HG03439 (cell line): ENCODE measurements around the gene BRD4.

Source experiments
- ATAC-seq: cut with Tn5 transposase; IDR thresholded peaks from one replicate; pipeline ENCODE4 v1.9.1; 2021; ENCODE audit warnings: mild to moderate bottlenecking, moderate library complexity; ENCODE audit not compliant: unreplicated experiment

BRD4 gene

GRCh38 chr19:15316498-15316897 lies 15.8 kb downstream of the BRD4 start:
- no peak for ATAC-seq

DNA sequence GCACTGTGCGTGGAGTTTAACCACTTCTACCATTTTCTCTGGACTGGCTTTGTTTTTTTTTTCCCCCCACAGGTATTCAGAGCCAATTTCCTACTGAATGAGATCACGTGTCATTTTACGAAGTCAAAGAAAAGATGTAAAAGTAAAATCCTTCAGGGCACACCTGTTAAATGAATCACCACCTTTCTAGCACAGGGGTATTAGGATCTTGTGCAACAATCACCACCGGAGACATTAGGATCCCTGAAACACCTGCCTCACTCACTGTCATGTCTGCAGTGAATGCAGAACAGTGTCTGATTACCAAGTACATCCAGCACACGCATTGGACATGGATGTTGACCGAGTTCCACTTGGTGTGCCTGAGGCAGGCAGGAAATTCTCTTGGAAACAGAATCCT lies 17.2 kb downstream of the BRD4 start:
- ATAC-seq, result no peak

DNA sequence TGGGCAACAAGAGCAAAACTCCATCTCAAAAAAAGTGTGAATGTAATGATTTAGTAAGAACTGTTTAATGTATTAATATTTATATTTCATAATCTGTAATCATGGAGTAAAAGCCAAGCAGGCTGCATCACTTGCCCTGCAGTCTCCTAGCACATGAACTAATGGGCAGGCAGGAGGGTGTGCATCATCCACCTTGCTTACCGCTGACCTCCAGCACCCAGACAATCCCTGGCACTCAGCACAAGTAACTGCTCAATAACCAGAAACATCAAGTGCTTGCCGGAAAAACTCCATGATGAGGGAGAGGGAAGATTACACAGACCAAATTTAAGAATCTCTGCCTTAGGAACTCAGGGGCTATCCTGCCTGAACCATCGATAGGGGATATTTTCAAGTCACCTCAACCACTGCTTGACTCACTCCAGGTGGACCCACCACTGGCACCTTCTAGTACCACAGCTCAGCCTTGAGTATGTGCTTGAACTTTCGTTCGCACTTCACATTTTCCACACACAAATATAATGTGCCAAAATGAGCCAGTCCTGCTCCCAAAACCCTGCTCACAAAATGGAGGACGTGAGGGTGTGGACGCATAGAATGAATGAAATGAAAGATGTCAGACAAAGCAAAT lies 18.6 kb downstream of the BRD4 start:
- no peak for ATAC-seq

DNA sequence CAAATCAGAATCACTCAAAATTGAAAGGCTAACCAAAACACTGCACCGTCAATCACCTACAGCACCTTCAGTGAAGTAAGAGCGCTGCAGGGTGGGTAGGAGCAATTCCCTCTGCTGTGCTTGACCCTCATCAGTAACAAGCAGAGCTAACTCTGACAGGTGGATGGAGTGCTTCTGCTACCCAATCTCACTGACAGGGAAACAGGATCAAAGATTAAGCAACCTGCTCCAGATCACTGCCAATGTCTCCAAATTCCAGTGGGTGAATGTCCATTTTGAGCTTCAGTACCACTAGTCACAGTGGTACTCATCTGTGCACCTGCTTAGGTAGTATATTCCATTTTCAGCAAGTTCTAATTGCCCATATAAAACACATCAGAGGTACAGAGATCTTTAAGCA lies 25.2 kb downstream of the BRD4 start:
- ATAC-seq, result no peak

DNA sequence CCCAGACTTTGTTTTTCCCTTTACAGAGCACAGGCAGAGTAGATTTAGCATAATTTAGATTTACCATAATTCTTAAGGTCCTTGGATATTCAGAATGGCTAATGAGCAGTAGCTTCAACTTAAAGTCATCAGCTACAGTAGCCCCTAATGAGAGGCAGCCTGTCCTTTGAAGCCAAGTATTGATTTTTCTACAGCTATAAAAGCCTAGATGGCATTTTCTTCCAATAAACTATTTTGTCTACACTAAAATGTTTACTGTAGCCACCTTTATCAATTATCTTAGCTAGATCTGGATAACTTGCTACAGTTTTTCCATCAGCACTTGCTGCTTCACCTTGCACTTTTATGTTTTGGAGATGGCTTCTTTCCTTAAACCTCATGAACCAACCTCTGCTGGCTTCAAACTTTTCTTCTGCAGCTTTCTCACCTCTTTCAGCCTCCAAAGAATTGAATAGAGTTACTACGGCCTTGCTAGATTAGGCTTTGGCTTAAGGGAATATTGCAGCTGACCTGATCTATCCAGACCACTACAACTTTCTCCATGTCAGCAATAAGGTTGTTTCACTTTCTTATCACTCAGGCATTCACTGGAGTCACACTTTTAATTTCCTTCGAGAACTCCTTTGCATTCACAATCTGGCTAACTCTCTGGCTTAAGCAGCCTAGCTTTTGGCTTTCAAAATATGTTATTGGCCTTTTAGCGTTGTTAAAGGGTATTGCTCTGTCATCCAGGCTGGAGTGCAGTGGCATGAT lies 26.6 kb downstream of the BRD4 start:
- no peak for ATAC-seq

- ATAC-seq, result no peak
Observed at GRCh38 chr19:15304140-15304705, 28.1 kb downstream of the BRD4 start.

DNA sequence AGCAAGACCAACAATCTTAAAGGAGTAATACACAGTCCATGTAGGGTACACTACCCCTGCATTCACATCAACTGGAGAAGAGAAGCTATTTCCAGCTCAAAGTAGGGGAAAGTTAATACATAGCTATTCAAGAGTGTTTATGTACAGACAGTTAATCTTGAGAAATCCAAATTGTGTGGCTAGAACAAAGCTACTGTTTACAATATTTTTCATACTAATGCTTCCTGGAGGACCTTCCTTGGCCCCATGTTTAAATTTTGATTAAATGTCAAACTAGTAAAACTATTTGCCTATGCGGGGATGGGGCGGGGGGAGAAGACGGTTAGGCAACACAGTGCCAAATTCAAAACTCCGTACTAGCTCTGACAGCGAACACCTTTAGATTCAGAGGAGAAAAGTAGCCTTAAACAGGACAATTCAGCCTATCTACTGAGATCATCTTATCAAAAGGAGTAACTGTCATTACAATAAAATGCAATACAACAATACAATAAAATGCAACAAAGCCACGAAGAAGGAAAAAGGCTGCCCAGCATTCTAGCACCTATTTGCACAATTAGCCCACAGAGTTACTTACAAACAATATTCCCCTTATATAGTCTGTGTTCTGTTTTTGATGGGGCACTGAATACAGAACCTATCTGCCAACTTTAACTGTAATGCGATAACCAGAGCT lies 29.1 kb downstream of the BRD4 start:
- ATAC-seq, result no peak

DNA sequence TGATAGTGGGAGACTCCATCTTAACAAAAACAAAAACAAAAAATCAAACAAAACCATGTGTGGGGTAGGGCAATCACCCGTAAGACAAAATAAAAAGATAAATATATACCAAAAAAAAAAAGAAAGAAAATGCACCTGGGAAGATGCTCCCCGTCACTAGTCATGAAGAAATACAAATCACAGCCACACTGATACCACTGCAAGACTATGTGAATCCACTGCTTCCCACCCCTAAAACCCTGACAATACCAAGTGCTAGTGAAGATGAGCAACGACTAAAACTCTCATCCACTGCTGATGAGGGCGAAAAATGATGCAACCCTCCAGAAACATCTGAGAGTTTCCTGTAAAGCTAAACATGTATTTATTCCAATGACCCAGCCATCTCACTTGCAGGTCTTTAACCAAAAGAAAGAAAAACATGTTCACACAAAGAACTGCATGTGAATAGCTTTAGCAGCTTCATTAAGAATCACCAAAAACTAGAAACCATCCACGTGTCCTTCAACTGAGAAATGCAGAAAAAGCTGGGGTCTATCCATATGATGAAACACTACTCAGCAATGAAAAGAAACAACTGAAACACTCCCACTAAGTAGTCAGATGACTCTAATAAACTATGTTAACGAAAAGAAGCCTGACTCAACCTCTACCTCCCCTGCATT lies 31.7 kb downstream of the BRD4 start:
- ATAC-seq, result no peak

- no peak for ATAC-seq
Observed at GRCh38 chr19:15299568-15300409, 32.5 kb downstream of the BRD4 start.

DNA sequence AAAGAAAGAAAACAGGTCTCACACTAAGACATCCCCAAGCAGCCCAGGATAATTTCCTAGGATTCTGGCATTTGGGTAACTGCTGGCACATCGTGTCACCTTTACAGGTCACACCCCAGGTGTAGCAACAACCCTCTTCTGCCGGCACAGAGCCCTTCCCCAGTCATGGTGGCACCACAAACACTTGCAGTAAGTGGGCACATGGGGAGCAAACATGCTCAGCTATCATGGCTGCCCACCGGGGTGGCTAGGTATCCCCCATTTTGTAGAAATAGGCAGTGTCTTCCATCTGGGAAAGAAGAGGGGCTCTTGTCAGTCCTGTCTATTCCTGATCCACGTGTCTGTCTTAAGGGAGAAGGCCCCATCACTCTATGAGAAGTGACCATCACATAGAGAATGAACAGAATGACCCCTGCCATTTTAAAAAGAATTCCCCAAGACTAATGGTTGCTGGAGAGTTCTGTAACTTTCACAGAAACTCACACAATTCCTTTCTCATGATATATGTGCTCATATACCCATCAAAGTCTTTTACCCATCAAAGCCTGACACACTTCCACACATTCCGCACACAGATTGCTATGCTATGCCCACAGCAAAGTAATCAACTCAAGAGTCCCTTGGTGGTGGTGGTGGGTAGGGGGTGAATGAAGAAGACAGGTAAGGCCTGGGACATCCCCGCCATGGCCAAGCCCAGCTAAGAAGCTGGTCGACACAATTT lies 33.3 kb downstream of the BRD4 start:
- ATAC-seq, result no peak

- ATAC-seq, result no peak
Observed at GRCh38 chr19:15297416-15298224, 34.7 kb downstream of the BRD4 start.

DNA sequence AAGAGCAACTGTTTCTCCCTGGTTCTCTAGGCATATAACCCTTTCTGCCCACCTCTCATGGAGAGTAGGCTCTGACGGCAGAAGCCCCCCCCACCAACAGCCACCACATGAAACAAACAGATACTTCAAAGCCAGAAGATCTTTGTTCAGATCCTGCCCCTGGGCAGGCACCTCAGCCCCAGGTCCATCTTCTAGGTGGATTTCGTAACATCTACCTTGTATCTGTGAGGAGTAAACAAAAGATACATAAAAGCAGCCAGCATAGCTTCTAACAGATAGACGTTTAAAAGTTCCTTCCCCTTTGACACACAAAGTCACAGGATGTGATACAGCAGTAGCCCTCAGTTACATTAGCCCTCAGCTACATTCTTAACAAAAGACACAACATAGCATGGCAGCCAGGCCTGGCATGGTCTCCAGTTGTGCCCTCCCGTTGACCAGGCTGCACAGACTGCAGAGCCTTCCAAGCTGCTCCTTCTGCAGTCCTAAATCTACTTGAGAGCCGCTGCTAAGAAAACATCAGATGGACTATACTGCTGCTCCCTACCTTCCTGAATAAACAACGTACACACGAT lies 35.4 kb downstream of the BRD4 start:
- ATAC-seq, result no peak

- ATAC-seq, result no peak
Observed at GRCh38 chr19:15296353-15296752, 36.0 kb downstream of the BRD4 start.

DNA sequence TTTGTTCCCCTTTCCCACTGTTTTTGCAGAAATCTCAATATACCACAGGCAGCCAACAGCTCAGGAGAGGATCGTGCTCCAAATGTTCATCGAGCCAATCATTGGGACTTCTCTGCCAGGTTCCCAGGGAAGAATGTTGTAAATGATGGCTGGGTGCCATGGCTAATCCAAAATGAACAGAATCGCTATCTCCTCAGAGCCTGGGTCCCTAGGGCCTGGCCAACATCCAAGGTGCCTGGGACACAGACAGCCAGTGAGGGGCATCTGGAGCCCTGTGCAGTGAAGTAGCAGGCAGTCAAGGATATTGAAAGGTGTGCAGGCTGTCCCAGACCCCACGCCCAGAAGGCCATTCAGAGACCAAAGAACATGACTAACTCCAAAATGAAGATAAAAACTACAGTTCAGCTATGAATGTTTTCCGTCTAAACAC lies 37.8 kb downstream of the BRD4 start:
- ATAC-seq, result no peak

- no peak for ATAC-seq
Observed at GRCh38 chr19:15293781-15294491, 38.4 kb downstream of the BRD4 start.

DNA sequence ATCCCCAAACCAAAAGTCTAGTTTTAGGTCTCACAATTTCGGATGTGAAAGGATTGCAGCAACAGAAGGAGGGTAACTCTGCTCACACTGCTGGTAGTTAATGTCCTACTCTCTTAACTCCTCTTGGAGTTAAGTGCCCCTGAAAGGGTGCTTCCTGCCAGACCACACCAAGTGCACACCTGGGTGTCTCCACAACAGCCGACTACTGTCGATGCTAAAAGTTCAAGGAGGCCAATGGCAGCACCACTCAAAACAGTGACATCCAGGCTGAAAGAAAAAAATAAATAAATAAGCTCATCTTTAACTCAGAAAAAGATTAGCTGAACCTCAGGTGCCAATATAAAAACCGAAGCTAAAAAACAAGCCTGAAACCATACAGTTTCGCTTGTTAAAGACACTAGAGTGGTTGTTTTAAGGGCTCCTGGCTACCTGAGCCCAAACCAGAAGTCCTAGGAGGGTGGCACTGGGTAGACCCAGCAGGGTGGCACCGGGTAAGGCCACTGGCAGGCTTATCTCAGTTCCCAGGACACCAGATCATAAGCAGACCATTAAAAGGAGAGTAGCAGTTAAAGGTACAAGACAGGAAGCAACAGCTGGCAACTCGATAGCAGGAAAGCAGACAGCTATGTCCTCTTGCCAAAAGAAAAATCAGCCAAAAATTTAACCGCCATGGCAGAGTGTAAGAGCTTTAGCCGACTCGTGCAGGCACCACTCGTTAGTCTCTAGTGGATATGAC lies 39.3 kb downstream of the BRD4 start:
- no peak for ATAC-seq

- no peak for ATAC-seq
Observed at GRCh38 chr19:15292140-15292539, 40.2 kb downstream of the BRD4 start.
